Neutrophil (primary cell): ENCODE measurements around the gene SHH.

Source experiments
- H3K27ac ChIP-seq: fragments of 200-600 bp; sonication (generic); 2 replicates; pipeline ENCODE4 v1.5.1; 2016; ENCODE audit warnings: mild to moderate bottlenecking, moderate library complexity
- H3K27me3 ChIP-seq: fragments of 200-600 bp; sonication (generic); 2 replicates; pipeline ENCODE4 v1.6.0; 2016; ENCODE audit warnings: mild to moderate bottlenecking
- H3K36me3 ChIP-seq: fragments of 200-600 bp; sonication (generic); 2 replicates; pipeline ENCODE4 v1.5.1; 2017
- H3K4me1 ChIP-seq, 2 experiments: fragments of 200-600 bp in 1 of 2; sonication (generic) in 1 of 2; 1 replicate in 1 of 2; 2 replicates in 1 of 2; pipeline versions ENCODE4 v1.5.1 to v1.6.1; 2013 to 2016; ENCODE audit warnings: low read depth in 1 of 2, low read length in 1 of 2, mild to moderate bottlenecking in 1 of 2, moderate library complexity in 1 of 2; ENCODE audit not compliant: control insufficient read depth in 1 of 2, insufficient read depth in 1 of 2
- H3K4me3 ChIP-seq, 2 experiments: fragments of 200-600 bp in 1 of 2; sonication (generic) in 1 of 2; 1 replicate in 1 of 2; 2 replicates in 1 of 2; pipeline ENCODE4 v1.5.1; 2013 to 2016; ENCODE audit warnings: low read depth in 1 of 2, low read length in 1 of 2, mild to moderate bottlenecking in 1 of 2, moderate library complexity in 1 of 2
- H3K9me3 ChIP-seq: fragments of 200-600 bp; sonication (generic); 2 replicates; pipeline ENCODE4 v1.5.1; 2016
- CTCF ChIP-seq: fragments of 200-600 bp; sonication (generic); IDR thresholded peaks from 2 replicates; pipeline ENCODE4 v1.5.1; 2016; ENCODE audit warnings: antibody characterized with exemption

The SHH gene

GRCh38 chr7:155782466-155782865, 29.8 kb downstream of the SHH start:
- Histone ChIP-seq H3K27me3 (peaks cover 22% of the 10 kb centered on the region), H3K36me3 (peaks cover 77% of the 10 kb centered on the region)
- no peak for TF ChIP-seq CTCF

DNA sequence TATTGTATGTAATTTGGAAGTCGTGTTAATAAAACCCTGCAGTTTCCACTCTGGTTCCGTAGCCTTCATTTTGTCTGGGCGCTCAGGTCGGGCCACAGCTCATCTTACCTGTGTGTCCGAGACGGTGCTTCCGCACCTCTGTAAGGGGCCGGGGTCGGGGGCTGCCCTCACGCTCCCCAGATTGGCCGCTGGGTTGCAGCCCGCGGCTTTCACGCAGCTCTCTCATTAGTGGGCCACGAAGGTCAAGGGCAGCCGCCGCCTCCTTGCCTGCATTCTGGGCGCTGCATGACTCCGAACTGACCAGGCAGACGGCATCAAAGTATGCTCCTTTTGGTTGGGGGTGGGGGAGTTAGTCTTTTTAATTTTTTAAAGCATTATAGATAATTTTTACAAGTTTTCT, 30.8 kb downstream of the SHH start:
- Histone ChIP-seq H3K27me3 (peaks cover 12% of the 10 kb centered on the region), H3K27ac (no peak overlapping the region), H3K36me3 (peaks cover 88% of the 10 kb centered on the region), H3K4me3 (no peak overlapping the region), H3K4me1 (no peaks in the 10 kb centered on the region), H3K9me3 (no peaks in the 10 kb centered on the region)
- TF ChIP-seq CTCF: no peak

More at GRCh38 chr7:155782466-155782865, 29.8 kb downstream of the SHH start:
- no peaks in the 10 kb centered on the region for H3K9me3 ChIP-seq
- H3K4me3 ChIP-seq: no peak overlapping the region
- H3K4me1 ChIP-seq: peaks cover 0 to 7% of the 10 kb centered on the region in 2 experiments
- H3K27ac ChIP-seq: no peak overlapping the region

GRCh38 chr7:155780884-155781283, 31.4 kb downstream of the SHH start:
- peaks cover 6% of the 10 kb centered on the region for H3K27me3 ChIP-seq
- H3K27ac ChIP-seq: no peak overlapping the region
- no peaks in the 10 kb centered on the region for H3K4me1 ChIP-seq
- no peaks in the 10 kb centered on the region for H3K9me3 ChIP-seq
- H3K36me3 ChIP-seq: peaks cover 92% of the 10 kb centered on the region
- TF ChIP-seq CTCF: no peak
- H3K4me3 ChIP-seq: no peak overlapping the region

GRCh38 chr7:155778349-155778748, 33.9 kb downstream of the SHH start:
- Histone ChIP-seq H3K4me1 (no peaks in the 10 kb centered on the region), H3K9me3 (no peaks in the 10 kb centered on the region), H3K4me3 (no peak overlapping the region), H3K27ac (no peak overlapping the region), H3K27me3 (no peaks in the 10 kb centered on the region), H3K36me3 (peaks cover 98% of the 10 kb centered on the region)
- TF ChIP-seq CTCF: no peak

GRCh38 chr7:155776606-155777005, 35.7 kb downstream of the SHH start:
- no peak for TF ChIP-seq CTCF
- no peaks in the 10 kb centered on the region for H3K4me1 ChIP-seq
- H3K27ac ChIP-seq: no peak overlapping the region
- H3K36me3 ChIP-seq: peaks cover 97% of the 10 kb centered on the region
- H3K4me3 ChIP-seq: no peak overlapping the region
- H3K9me3 ChIP-seq: no peaks in the 10 kb centered on the region
- no peaks in the 10 kb centered on the region for H3K27me3 ChIP-seq

GRCh38 chr7:155775691-155776090, 36.6 kb downstream of the SHH start:
- H3K27ac ChIP-seq: no peak overlapping the region
- no peaks in the 10 kb centered on the region for H3K9me3 ChIP-seq
- H3K4me1 ChIP-seq: no peaks in the 10 kb centered on the region
- H3K4me3 ChIP-seq: no peak overlapping the region
- peaks cover 97% of the 10 kb centered on the region for H3K36me3 ChIP-seq
- TF ChIP-seq CTCF: no peak
- H3K27me3 ChIP-seq: no peaks in the 10 kb centered on the region
